Muscle layer of colon (tissue), 2 donors: ENCODE measurements around the gene S1PR4.
A peak's percentile ranks its signal among the peaks of the same experiment; 100 is the strongest.

ENCODE experiments used
- H3K27ac ChIP-seq: one replicate; pipeline ENCODE4 v1.7.0; 2013; ENCODE audit warnings: low read depth, mild to moderate bottlenecking, low read length, moderate library complexity
- H3K27me3 ChIP-seq, 2 donors: one replicate each; pipeline ENCODE4 v1.7.0; 2013; ENCODE audit warnings: low read length in 2 of 2, mild to moderate bottlenecking in 2 of 2; ENCODE audit not compliant: insufficient read depth in 2 of 2, control insufficient read depth in 1 of 2
- H3K36me3 ChIP-seq: one replicate; pipeline ENCODE4 v1.7.0; 2013; ENCODE audit warnings: mild to moderate bottlenecking, low read length; ENCODE audit not compliant: insufficient read depth
- H3K4me1 ChIP-seq: one replicate; pipeline ENCODE4 v1.7.0; 2013; ENCODE audit warnings: mild to moderate bottlenecking, low read length; ENCODE audit not compliant: insufficient read depth
- H3K4me3 ChIP-seq, 2 donors: one replicate each; pipeline ENCODE4 v1.7.0; 2013; ENCODE audit warnings: low read length in 2 of 2, low read depth in 1 of 2, mild to moderate bottlenecking in 1 of 2, moderate library complexity in 1 of 2
- H3K9ac ChIP-seq: one replicate; pipeline ENCODE4 v1.7.0; 2013; ENCODE audit warnings: low read length
- H3K9me3 ChIP-seq: one replicate; pipeline ENCODE4 v1.7.0; 2013; ENCODE audit warnings: mild to moderate bottlenecking, low read length
- donor health status: abdominal sarcoma.
- donor health status: Adenocarcinoma of cecum.

Gene S1PR4

GRCh38 chr19:3178377-3178972 lies at the start of gene S1PR4:
S1PR4 (plus strand) TSS chr19:3178769; CDS start chr19:3178793, 24 bp downstream.
- Histone ChIP-seq H3K9me3 (no peaks in the 10 kb centered on the region), H3K9ac (no peak within 1 kb of the TSS), H3K27me3 (no peaks in the 10 kb centered on the region), H3K36me3 (no peaks in the 10 kb centered on the region), H3K4me3 (no peak within 1 kb of the TSS), H3K4me1 (no peaks in the 10 kb centered on the region), H3K27ac (no peak within 1 kb of the TSS)

GRCh38 chr19:3129112-3129511 lies 49.5 kb upstream of the S1PR4 start:
- Histone ChIP-seq H3K36me3 (no peaks in the 10 kb centered on the region), H3K9ac (no peak overlapping the region), H3K4me1 (no peaks in the 10 kb centered on the region), H3K9me3 (no peaks in the 10 kb centered on the region), H3K27me3 (no peaks in the 10 kb centered on the region), H3K27ac (no peak overlapping the region), H3K4me3 (no peak overlapping the region)

- no peaks in the 10 kb centered on the region for H3K4me1 ChIP-seq
- H3K9me3 ChIP-seq: no peaks in the 10 kb centered on the region
Observed at GRCh38 chr19:3131168-3131567, 47.4 kb upstream of the S1PR4 start.

GRCh38 chr19:3132971-3133792 lies 45.4 kb upstream of the S1PR4 start:
- H3K4me1 ChIP-seq: no peaks in the 10 kb centered on the region
- H3K9ac ChIP-seq: no peak overlapping the region
- no peak overlapping the region for H3K27ac ChIP-seq
- no peaks in the 10 kb centered on the region for H3K9me3 ChIP-seq
- H3K36me3 ChIP-seq: no peaks in the 10 kb centered on the region
- peaks cover 0 to 4% of the 10 kb centered on the region in 2 donors for H3K27me3 ChIP-seq
- H3K4me3 ChIP-seq: no peak overlapping the region

More at GRCh38 chr19:3131168-3131567, 47.4 kb upstream of the S1PR4 start:
- Histone ChIP-seq H3K9ac (no peak overlapping the region), H3K27me3 (peaks cover 0 to 1% of the 10 kb centered on the region in 2 donors), H3K27ac (no peak overlapping the region), H3K36me3 (no peaks in the 10 kb centered on the region), H3K4me3 (no peak overlapping the region)

- Histone ChIP-seq H3K9ac (no peak overlapping the region), H3K4me1 (no peaks in the 10 kb centered on the region), H3K36me3 (no peaks in the 10 kb centered on the region), H3K27me3 (peaks cover 0 to 4% of the 10 kb centered on the region in 2 donors), H3K9me3 (no peaks in the 10 kb centered on the region), H3K27ac (no peak overlapping the region), H3K4me3 (no peak overlapping the region)
Observed at GRCh38 chr19:3133793-3134116, 44.8 kb upstream of the S1PR4 start.

GRCh38 chr19:3135961-3136683 lies 42.4 kb upstream of the S1PR4 start, which contains the start of gene GNA15:
GNA15 (plus strand) TSS chr19:3136033; CDS start chr19:3136451, 418 bp downstream.
- no peak within 1 kb of the TSS for H3K27ac ChIP-seq
- H3K4me3 ChIP-seq: peak within 1 kb of the TSS in 1 of 2 donors; percentile 5
- no peaks in the 10 kb centered on the region for H3K36me3 ChIP-seq
- peaks cover 0 to 4% of the 10 kb centered on the region in 2 donors for H3K27me3 ChIP-seq
- H3K4me1 ChIP-seq: no peaks in the 10 kb centered on the region
- H3K9ac ChIP-seq: no peak within 1 kb of the TSS
- no peaks in the 10 kb centered on the region for H3K9me3 ChIP-seq

- Histone ChIP-seq H3K27me3 (peaks cover 0 to 4% of the 10 kb centered on the region in 2 donors), H3K36me3 (no peaks in the 10 kb centered on the region), H3K27ac (no peak overlapping the region), H3K9ac (no peak overlapping the region), H3K4me1 (peaks cover 3% of the 10 kb centered on the region), H3K4me3 (peak overlapping the region in 1 of 2 donors; percentile 5), H3K9me3 (no peaks in the 10 kb centered on the region)
Observed at GRCh38 chr19:3136684-3137055, 41.9 kb upstream of the S1PR4 start.

- Histone ChIP-seq H3K27ac (no peak overlapping the region), H3K36me3 (no peaks in the 10 kb centered on the region), H3K4me3 (peak overlapping the region in 1 of 2 donors; percentile 5), H3K4me1 (peaks cover 4% of the 10 kb centered on the region), H3K27me3 (peaks cover 0 to 4% of the 10 kb centered on the region in 2 donors), H3K9me3 (no peaks in the 10 kb centered on the region), H3K9ac (no peak overlapping the region)
Observed at GRCh38 chr19:3137119-3137518, 41.5 kb upstream of the S1PR4 start.

GRCh38 chr19:3138268-3138667 lies 40.3 kb upstream of the S1PR4 start:
- H3K9ac ChIP-seq: no peak overlapping the region
- H3K36me3 ChIP-seq: no peaks in the 10 kb centered on the region
- H3K4me1 ChIP-seq: peaks cover 4% of the 10 kb centered on the region
- H3K9me3 ChIP-seq: no peaks in the 10 kb centered on the region
- no peak overlapping the region for H3K4me3 ChIP-seq
- peaks cover 0 to 4% of the 10 kb centered on the region in 2 donors for H3K27me3 ChIP-seq
- H3K27ac ChIP-seq: no peak overlapping the region

- Histone ChIP-seq H3K4me1 (peaks cover 4% of the 10 kb centered on the region), H3K36me3 (no peaks in the 10 kb centered on the region), H3K9me3 (no peaks in the 10 kb centered on the region), H3K27me3 (peaks cover 0 to 4% of the 10 kb centered on the region in 2 donors), H3K9ac (no peak overlapping the region), H3K4me3 (no peak overlapping the region), H3K27ac (no peak overlapping the region)
Observed at GRCh38 chr19:3140667-3141038, 37.9 kb upstream of the S1PR4 start.

GRCh38 chr19:3142292-3142670 lies 36.3 kb upstream of the S1PR4 start:
- Histone ChIP-seq H3K9ac (no peak overlapping the region), H3K27ac (peak overlapping the region; percentile 4), H3K4me1 (peaks cover 4% of the 10 kb centered on the region), H3K4me3 (no peak overlapping the region), H3K36me3 (no peaks in the 10 kb centered on the region), H3K9me3 (no peaks in the 10 kb centered on the region), H3K27me3 (no peaks in the 10 kb centered on the region)
